ENCODE results near the gene BCAS3.
A peak's percentile ranks its signal among the peaks of the same experiment; 100 is the strongest.
"Not testable (repeated sequence)": the region's sequence is repeated elsewhere in the genome, so short reads cannot be mapped to it uniquely, and the experiment has no call there.

Gene BCAS3

DNA sequence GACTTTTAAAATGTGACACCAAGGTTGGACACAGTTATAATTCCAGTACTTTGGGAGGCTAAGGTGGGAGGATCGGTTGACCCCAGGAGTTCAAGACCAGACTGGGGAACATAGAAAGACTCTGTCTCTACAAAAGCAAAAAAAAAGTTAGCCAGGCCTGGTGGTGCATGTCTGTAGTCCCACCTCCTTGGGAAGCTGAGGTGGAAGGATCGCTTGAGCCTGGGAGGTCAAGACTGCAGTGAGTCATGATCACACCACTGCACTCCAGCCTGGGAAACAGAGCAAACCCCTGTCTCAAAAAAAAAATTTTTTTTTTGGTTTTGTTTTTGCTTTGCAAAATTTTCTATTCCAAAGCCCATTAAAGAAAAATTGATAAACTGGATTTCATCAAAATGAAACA is 281.4 kb downstream of the BCAS3 start:
- TF ChIP-seq POLR2A (IDR thresholded peaks at IDR 0.05; ENCODE audit: low read depth, low read length) = no peak
- TF ChIP-seq TAF1 (IDR thresholded peaks at IDR 0.05; ENCODE audit: borderline replicate concordance, low read depth, low read length) = no peak
- no peak for TF ChIP-seq POLR2AphosphoS5 (IDR thresholded peaks at IDR 0.05; ENCODE audit: low read depth, low read length)
- FAIRE-seq (no peak), DNase-seq (ENCODE audit: insufficient read length) (no peak)

DNA sequence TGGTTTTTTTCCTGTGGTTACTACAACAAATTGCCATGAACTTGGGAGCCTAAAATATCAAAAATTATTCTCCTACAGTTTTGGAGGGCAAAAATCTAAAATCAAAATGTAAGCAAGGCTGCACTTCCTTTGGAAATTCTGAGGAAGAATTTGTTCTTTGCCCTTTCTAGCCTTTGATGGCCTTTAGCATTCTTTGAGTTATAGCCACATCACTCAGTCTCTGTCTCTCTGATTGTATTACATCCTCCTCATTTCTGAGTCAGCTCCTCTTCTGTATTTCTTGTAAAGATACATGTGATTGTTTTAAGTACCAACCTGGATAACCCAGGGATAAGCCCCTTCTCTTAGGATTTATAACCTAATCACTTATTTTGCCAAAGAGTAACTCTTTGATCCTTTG is 282.0 kb downstream of the BCAS3 start:
- FAIRE-seq = no peak
- TF ChIP-seq POLR2AphosphoS5 (IDR thresholded peaks at IDR 0.05; ENCODE audit: low read depth, low read length) (no peak), TAF1 (IDR thresholded peaks at IDR 0.05; ENCODE audit: borderline replicate concordance, low read depth, low read length) (no peak), POLR2A (IDR thresholded peaks at IDR 0.05; ENCODE audit: low read depth, low read length) (no peak)

GRCh38 chr17:60960398-60961065 is 282.9 kb downstream of the BCAS3 start:
- TF ChIP-seq TAF1 (IDR thresholded peaks at IDR 0.05; ENCODE audit: borderline replicate concordance, low read depth, low read length) (no peak), POLR2AphosphoS5 (IDR thresholded peaks at IDR 0.05; ENCODE audit: low read depth, low read length) (no peak), POLR2A (IDR thresholded peaks at IDR 0.05; ENCODE audit: low read depth, low read length) (no peak)
- DNase-seq (ENCODE audit: insufficient read length) (no peak), FAIRE-seq (no peak)

More for the DNA sequence above, 282.0 kb downstream of the BCAS3 start:
- no peak for DNase-seq (ENCODE audit: insufficient read length)

- TF ChIP-seq TAF1 (IDR thresholded peaks at IDR 0.05; ENCODE audit: borderline replicate concordance, low read depth, low read length) = no peak
- TF ChIP-seq POLR2AphosphoS5 (IDR thresholded peaks at IDR 0.05; ENCODE audit: low read depth, low read length) = no peak
- TF ChIP-seq POLR2A (IDR thresholded peaks at IDR 0.05; ENCODE audit: low read depth, low read length) = no peak
- no peak for FAIRE-seq
- no peak for DNase-seq (ENCODE audit: insufficient read length)
These were observed 286.5 kb downstream of the BCAS3 start for GRCh38 chr17:60964160-60964559.

GRCh38 chr17:60968266-60968665 is 290.6 kb downstream of the BCAS3 start:
- no peak for FAIRE-seq
- no peak for DNase-seq (ENCODE audit: insufficient read length)
- no peak for TF ChIP-seq POLR2AphosphoS5 (IDR thresholded peaks at IDR 0.05; ENCODE audit: low read depth, low read length)
- no peak for TF ChIP-seq TAF1 (IDR thresholded peaks at IDR 0.05; ENCODE audit: borderline replicate concordance, low read depth, low read length)
- no peak for TF ChIP-seq POLR2A (IDR thresholded peaks at IDR 0.05; ENCODE audit: low read depth, low read length)

GRCh38 chr17:60969500-60970037 is 291.9 kb downstream of the BCAS3 start:
- DNase-seq (ENCODE audit: insufficient read length) = no peak
- TF ChIP-seq POLR2AphosphoS5 (IDR thresholded peaks at IDR 0.05; ENCODE audit: low read depth, low read length) (no peak), POLR2A (IDR thresholded peaks at IDR 0.05; ENCODE audit: low read depth, low read length) (no peak), TAF1 (IDR thresholded peaks at IDR 0.05; ENCODE audit: borderline replicate concordance, low read depth, low read length) (no peak)
- no peak for FAIRE-seq

DNA sequence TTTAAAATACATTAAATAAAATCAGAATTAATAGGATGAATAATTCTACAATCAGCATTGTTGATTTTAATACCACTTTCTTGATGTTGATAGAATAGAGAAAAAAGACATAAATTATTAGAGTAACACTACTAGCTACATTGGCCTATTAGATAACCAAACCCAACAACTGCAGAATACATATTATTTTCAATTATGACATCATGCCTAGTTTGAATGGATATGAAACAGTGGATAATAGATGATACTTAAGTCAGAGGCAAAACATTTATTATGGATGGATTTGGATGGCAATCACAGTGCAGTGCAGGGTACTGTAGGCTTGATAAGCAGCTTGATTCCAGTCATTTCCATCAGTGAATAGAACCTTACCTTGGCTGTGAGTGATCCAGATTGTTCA is 293.1 kb downstream of the BCAS3 start:
- FAIRE-seq = no peak
- no peak for DNase-seq (ENCODE audit: insufficient read length)
- TF ChIP-seq POLR2AphosphoS5 (IDR thresholded peaks at IDR 0.05; ENCODE audit: low read depth, low read length) = no peak
- no peak for TF ChIP-seq TAF1 (IDR thresholded peaks at IDR 0.05; ENCODE audit: borderline replicate concordance, low read depth, low read length)
- no peak for TF ChIP-seq POLR2A (IDR thresholded peaks at IDR 0.05; ENCODE audit: low read depth, low read length)

- TF ChIP-seq POLR2A (IDR thresholded peaks at IDR 0.05; ENCODE audit: low read depth, low read length) (no peak), POLR2AphosphoS5 (IDR thresholded peaks at IDR 0.05; ENCODE audit: low read depth, low read length) (no peak), TAF1 (IDR thresholded peaks at IDR 0.05; ENCODE audit: borderline replicate concordance, low read depth, low read length) (no peak)
- peak; percentile 17 for FAIRE-seq
- no peak for DNase-seq (ENCODE audit: insufficient read length)
These were observed 294.1 kb downstream of the BCAS3 start for GRCh38 chr17:60971515-60972369.

GRCh38 chr17:60976861-60977260 is 299.2 kb downstream of the BCAS3 start:
- DNase-seq (ENCODE audit: insufficient read length); FAIRE-seq: not testable (repeated sequence)

DNA sequence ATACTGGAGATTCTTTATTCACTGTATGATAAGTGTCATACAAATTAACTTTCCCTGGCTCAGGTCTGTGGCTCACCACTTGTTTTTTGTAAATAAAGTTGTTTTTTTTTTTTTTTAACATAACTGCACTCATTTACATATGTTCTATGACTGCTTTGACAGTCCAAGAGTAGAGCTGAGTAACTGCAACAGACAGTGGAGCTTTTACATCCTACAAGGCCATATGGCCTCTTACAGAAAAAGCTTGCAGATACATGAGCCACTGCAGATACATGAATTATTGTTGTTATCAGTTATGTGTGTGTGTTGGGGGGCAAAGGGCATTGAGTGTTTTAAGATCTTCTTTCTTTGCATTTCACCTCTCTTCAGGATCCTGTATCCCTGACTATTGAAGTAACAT is 311.7 kb downstream of the BCAS3 start:
- TF ChIP-seq POLR2A (IDR thresholded peaks at IDR 0.05; ENCODE audit: low read depth, low read length) (no peak), POLR2AphosphoS5 (IDR thresholded peaks at IDR 0.05; ENCODE audit: low read depth, low read length) (no peak), TAF1 (IDR thresholded peaks at IDR 0.05; ENCODE audit: borderline replicate concordance, low read depth, low read length) (no peak)
- FAIRE-seq = no peak
- no peak for DNase-seq (ENCODE audit: insufficient read length)

DNA sequence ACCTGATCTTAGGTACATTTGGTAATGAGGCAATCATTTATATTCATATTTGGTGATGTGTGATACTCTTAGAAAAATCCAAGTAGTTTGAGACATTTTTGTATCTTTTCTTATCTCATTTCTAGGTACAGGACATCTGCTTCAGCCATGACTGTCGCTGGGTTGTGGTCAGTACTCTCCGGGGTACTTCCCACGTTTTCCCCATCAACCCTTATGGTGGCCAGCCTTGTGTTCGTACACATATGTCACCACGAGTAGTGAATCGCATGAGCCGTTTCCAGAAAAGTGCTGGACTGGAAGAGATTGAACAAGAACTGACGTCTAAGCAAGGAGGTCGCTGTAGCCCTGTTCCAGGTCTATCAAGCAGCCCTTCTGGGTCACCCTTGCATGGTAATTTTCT is 312.2 kb downstream of the BCAS3 start:
- DNase-seq (ENCODE audit: insufficient read length) (no peak), FAIRE-seq (no peak)
- no peak for TF ChIP-seq POLR2A (IDR thresholded peaks at IDR 0.05; ENCODE audit: low read depth, low read length)
- no peak for TF ChIP-seq POLR2AphosphoS5 (IDR thresholded peaks at IDR 0.05; ENCODE audit: low read depth, low read length)
- TF ChIP-seq TAF1 (IDR thresholded peaks at IDR 0.05; ENCODE audit: borderline replicate concordance, low read depth, low read length) = no peak

DNA sequence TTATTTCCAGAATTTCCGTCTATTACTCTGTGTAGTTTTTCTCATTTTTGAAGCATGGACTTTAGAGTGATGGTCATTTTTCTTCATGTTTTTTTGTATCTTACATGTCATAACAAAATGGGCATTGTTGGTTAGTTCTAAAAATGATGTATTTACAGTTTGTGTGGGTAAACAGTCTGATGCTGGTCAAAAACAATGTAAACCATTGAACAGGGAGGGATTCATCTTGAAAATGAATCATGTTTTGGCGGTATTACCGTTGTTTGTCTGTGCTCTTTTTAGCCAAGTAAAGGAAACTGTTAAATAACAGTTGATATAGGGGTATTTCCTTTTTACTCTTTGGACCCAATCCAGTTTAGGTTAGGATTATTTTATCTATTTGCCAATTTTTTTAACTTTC is 315.8 kb downstream of the BCAS3 start:
- DNase-seq (ENCODE audit: insufficient read length) = no peak
- no peak for TF ChIP-seq POLR2AphosphoS5 (IDR thresholded peaks at IDR 0.05; ENCODE audit: low read depth, low read length)
- TF ChIP-seq TAF1 (IDR thresholded peaks at IDR 0.05; ENCODE audit: borderline replicate concordance, low read depth, low read length) = no peak
- no peak for TF ChIP-seq POLR2A (IDR thresholded peaks at IDR 0.05; ENCODE audit: low read depth, low read length)
- FAIRE-seq = no peak
